NOMO-1 treated with dmso at 0.1 percent for 144 hours (cell line): ENCODE measurements around the gene SLC51A.
"Not testable (repeated sequence)": the region's sequence is repeated elsewhere in the genome, so short reads cannot be mapped to it uniquely, and the experiment has no call there.

Experiments
- DNase-seq: peaks from one replicate; lab custom pipeline; 2025; ENCODE audit not compliant: unreplicated experiment; lab: John Stamatoyannopoulos, UW

SLC51A gene

DNA sequence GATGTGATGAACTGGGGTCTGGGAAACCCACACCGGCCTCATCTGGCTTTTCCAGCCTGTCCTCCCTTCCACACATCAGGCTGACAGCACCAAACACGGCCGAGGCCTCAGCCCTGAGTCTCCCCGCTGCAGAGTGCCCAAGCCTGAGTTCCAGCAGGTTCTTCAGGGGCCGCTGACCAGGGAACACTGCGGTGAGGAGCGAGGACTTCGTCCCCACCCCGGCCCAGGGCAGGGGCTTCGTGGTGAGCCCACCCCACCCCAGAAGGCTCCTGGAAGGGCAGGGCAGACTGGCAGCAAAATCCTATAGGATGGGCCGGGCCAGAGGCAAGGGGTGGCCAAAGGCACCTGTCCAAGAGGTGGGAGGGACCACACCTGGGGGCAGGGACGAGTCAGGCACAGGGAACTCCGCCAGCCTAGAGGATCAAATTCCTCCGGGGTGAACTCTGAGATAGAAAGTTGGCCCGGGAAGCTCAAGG lies at the start of gene SLC51A:
Gene SLC51A (plus strand): TSS at position 446 of the 476 bp plus-strand sequence. CDS start 179 bp downstream, outside the sequence.
- no peak for DNase-seq

DNA sequence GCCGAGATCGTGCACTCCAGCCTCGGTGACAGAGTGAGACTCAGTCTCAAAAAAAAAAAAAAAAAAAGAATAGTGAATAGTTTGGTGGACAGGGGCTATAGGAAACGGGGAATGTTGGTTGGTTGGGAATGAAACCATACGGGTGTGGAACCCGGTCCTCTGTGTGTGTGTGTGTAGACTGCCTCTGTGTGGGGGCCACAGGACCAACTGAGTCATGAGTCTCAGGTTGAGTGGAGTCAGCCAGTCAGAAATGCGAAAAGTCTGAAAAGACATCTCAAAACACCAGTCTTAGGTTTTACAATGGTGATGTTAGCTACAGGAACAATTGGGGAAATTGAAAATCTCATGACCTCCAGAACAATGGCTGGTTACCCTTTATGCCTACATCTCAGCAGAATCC lies 49.6 kb upstream of the SLC51A start:
- DNase-seq = no peak

DNA sequence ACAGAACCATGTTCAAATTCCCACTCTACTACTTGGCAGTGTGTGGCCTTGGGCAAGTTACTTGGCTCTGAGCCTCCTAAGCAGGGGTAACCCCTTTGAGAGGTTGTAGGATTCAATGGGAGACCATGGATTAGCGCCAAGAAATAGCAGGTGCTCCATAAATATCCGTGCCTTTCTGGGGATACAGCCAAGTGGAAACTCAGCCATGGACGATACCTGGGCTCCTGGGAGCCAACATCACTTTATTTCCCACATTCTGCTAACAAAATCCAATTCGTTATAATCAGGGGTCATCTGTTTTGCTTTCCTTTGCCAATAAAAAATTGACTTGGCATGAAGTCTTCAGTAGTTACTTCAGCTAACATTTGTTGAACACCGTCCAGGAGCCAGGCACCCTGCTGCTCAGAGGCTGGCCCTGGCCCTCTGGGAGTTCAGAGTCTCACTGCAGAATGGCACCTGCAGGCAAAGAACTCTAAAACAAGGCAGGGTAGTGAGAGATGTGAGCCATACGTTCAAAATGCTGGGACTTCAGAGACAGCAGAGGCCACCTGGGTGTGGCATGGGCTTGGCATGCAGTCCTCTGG lies 47.4 kb upstream of the SLC51A start:
- DNase-seq = no peak

DNA sequence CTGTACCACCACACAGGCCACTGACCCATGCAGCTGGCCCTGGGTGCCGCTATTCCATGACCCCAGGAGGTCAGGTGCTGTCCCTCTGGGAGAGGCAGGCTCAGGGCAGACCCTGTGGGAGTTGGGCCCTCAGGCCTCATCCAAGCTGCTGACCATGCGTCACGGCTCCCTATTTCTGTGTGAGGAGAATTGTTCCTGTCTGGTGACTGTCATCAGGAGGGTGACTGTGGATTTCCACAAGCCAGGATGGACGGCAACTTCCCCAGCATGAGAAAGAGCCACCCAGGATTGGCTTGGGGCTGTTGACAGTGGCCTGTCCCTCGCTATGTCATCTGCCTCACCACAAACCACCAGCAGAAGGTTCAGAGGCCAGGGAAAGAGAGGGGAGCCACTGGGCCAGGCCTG lies 46.5 kb upstream of the SLC51A start:
- DNase-seq = no peak

DNA sequence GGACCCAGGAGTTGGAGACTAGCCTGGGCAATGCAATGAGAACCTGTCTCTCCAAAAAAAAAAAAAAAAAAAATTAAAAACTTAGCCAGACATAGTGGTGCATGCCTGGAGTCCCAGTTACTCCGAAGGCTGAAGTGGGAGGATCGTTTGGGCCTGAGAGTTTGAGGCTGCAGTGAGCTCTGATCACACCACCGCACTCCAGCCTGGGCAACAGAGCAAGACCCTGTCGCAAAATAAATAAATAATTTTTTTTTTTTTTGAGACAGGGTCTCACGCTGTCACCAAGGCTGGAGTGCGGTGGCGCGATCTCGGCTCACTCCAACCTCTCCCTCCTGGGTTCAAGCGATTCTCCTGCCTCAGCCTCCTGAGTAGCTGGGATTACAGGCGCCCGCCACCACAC lies 46.0 kb upstream of the SLC51A start:
- DNase-seq = not testable (repeated sequence)

DNA sequence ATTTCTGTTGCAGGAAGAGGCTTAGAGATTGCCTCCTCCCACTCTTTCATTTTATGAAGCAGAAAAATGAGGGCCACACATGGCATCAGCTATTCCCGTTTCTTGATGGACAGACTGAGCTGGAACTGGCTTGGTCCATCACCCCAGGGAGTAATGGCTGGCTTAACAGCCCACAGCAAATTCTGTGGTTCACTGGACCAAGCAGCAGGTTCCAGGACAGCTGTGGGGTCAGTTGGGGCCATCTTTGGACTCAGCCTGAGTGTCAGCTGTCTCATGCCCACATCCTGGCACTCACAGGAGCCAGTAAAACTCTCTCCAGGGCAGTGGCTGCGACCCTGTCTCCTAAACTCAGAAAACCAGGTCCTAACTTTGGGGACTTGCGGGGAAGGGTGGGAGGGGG lies 41.7 kb upstream of the SLC51A start:
- no peak for DNase-seq

DNA sequence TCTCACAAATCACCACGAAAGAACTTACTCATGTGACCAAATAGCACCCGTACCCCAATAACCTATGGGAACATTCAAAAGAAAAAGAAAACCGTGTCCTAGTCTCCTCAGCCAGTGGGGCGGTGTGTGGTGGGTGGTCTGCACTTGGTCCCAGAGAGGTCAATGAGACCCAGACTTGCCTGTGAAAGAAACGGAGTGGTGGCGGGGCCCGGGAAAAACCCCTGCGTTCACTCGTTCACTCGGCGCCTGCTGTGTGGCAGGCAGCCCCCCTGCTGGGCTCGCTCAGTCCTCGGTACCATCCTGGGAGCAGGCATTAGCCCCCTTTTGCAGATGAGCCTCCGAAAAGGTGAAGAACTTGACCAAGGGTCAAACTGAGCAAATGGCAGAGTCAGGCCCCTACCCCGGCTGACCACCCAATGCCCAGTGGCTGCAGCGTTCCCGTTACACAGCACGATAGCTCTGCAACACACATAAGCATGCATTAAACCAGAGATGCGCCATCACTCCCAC lies 41.2 kb upstream of the SLC51A start:
- no peak for DNase-seq

DNA sequence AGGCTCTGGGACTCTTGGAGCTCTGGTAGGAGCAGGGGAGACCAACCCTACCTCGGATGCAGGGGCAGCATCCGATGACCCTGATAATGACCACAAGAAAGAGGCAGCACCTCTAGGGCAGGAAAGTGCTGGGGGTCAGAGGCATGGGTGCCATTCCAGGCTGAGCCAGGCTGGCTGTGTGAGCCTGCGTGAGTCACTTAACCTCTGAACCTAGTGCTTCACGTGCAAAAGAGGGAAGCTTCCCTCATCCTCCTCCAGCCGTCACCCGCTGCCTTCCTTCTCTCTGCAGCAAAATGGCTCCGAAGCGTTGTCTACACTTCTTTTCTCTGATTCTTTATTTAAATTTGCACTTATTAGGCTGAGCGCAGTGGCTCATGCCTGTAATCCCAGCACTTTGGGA lies 40.6 kb upstream of the SLC51A start:
- DNase-seq = no peak

DNA sequence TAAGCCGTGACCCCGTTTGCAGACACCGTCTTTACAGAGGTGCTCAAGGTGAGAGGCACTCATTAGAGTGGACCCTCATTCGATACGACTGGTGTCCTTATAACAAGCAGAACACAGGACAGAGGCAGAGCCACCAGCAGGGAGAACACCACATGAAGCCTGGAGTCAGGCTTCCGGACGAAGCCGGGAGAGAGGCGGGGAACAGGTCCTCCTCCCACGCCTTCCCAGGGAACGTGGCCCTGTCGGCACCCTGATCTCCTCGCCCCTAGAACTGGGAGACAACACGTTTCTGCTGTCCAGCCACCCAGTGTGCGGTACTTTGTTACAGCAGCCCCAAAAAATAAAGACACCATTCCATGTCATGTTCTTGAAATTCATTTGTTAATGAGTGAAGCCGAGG lies 38.8 kb upstream of the SLC51A start:
- no peak for DNase-seq

DNA sequence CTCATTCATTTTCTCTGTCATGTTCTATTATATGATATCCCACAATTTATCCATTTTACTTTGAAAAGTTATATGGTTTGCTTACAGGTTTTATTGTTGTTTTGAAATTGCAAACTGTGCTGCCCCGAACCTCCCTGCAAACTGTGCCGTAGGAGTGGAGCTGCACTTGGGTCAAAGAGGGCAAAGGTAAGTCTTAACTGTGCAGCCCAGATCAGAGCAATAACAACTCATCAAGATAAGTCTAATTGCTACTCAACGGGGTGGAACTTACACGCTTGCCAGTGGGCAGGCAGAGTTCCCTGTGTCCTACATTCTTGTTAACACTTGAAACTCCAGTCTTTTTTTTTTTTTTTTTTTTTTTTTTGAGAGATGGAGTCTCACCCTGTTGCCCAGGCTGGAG lies 38.4 kb upstream of the SLC51A start:
- no peak for DNase-seq

DNA sequence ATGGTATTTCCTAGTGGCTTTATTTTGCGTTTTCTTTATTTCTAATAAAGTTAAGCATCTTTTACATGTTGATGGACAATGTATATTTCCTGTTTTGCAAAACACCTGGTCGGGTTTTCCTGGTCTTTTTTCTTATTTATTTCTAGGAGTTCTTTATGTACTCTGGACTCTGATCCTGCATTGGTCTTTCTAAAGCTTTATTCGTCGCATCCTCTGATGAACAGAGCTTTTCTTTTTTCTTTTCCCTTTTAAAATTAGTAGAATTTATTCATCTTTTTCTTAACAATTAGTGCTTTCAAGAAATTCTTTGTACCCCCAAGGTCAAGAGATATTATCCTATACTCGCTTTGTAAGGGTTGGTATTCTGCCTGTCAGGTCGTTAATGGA lies 37.3 kb upstream of the SLC51A start:
- DNase-seq = no peak

DNA sequence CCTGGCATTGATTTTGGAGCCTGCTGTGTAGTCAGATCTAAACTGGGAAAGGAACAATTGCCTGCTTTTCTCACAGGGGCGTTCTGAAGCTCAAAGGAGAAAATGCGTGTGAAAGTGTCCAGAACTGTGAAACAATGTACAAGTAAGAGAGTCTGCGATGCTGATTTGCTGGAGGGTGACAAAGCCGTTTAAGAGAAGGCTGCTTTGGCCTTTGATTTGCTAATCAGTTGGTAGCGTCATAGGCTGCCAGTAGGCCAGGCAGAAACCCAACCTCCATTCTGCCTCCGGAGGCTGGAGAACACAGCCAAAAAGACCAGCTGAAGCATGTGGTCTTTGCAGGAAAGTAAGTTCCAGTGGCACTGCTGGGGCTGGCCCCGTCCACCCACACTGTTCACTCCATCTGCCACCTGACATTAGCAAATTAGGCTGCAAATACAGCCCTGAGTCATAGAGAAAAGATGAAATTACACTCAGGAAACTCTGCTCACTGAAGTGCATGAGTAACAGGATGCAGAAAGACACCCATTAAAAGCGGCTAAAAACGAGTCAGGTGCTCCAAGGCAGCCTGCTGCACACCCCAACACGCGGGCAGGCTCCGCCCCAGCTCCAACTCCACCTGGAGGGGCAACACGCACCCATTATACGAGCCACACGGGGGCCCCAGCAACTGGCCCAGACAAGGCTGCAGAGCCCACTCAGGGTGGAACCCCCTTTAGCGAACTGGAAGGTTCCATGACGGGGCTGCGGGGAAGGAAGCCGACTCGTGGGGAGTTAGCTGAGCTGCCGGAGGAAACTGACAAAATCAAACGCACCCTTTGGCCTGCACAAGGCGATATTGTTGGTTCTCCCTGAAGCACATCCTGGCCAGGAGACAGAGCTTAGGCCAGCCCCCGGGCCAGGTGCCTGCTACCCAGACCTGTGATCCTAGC lies 36.7 kb upstream of the SLC51A start:
- peak; percentile 81 for DNase-seq

DNA sequence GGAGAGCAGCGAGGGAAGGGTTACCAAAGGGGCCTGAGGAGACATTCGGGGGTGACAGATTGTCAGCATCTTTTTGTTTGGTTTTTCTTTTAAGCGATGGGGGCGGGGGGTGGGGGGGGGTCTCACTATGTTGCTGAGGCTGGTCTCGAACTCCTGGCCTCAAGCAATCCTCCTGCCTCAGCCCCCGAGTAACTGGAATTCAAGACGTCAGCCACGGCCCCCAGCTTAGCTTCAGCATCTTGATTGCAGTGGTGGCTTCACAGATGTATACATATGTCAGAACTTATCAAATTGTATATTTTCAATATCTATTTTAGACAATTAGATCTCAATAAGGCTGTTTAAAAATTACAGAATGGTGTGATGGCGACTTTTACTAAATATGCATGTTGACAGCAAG lies 36.0 kb upstream of the SLC51A start:
- DNase-seq = no peak

DNA sequence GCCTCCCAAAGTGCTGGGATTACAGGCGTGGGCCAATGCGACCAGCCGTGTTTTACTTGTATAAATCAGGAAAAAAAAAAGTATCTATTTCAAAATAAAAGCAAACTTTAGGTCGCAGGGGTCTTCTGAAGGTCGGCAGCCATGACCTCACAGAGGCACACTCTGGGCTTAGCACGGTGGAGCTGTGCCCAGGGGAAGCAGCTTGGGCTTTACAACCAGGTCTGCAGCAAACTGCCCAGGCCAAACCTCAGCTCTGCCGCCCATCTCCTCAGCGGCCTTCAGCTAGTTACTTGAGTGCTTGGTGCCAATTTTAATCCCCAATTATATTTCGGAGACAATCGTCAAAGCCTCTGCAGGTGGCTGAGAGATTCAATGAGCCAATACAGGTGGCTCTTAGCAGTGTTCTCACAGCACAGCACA lies 35.2 kb upstream of the SLC51A start:
- no peak for DNase-seq

DNA sequence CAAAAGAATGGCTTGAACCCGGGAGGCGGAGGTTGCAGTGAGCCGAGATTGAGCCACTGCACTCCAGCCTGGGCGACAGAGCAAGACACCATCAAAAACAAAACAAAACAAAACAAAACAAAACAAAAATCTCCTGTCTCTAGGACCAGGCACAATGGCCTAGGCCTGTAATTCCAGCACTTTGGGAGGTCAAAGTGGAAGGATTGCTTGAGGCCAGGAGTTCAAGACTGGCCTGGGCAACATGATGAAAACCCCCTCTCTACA lies 32.2 kb upstream of the SLC51A start:
- not testable (repeated sequence) for DNase-seq

DNA sequence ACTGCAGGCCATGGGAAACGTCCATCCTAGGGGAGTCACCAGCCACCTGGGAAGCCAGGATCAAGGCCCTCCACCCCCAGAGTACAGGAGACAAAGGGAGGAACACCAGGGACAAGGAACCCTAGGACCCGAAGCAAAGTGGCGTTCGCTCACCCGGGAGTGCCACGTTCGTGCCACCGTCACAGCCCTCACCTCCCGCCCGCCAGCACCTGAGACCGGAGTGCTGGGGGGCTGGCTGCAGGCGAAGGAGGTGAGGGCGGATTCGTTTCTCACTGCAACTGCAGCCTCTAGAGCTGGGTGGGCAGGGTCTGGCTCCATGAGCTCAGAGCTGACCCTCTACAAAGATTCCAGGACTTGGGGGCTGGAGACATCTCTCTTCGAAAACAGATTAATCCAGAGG lies 31.5 kb upstream of the SLC51A start:
- no peak for DNase-seq

DNA sequence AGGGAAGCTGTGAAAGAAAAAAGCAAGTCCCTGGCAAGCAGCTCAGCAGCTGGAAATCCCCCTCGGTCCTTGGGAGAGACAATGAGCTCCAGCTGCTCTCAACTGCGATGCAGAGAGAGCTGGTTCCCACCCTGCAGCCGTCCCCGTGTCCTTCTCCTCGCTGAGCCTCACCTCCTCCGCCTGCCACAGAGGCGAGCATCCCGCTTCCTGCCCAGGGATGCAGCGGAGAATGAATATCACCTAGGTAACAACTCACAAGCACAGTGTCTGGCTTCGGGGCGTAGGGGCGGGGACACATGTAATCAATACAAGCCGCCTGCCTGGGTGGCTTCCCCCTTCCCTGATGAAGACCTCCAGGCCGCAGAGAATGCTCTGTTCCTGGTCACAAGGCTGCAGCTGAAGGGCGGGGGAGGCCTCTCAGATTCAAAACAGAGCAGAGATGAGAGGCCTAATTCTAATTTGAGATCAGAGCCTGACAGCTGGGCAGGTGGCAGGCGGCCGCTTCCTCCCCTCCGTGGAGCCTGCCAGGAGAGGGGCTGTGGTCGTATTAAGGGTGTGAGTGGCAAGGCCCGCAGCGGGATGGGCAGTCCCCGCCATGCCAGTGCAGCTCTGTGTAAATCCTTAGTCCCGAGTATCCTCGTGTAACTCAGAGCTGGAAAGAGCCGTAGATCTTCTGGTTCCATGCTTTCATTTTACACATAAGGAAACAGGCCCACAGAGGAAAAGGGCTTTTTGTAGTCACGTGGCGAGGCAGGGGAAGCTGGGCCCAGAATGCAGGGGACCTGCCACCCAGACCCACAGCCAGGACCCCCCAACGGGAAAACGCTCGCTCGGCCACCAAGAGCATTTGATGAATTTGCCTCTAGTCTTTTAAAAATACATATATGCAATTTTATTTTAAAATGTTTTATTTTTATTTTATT lies 29.4 kb upstream of the SLC51A start:
- no peak for DNase-seq

DNA sequence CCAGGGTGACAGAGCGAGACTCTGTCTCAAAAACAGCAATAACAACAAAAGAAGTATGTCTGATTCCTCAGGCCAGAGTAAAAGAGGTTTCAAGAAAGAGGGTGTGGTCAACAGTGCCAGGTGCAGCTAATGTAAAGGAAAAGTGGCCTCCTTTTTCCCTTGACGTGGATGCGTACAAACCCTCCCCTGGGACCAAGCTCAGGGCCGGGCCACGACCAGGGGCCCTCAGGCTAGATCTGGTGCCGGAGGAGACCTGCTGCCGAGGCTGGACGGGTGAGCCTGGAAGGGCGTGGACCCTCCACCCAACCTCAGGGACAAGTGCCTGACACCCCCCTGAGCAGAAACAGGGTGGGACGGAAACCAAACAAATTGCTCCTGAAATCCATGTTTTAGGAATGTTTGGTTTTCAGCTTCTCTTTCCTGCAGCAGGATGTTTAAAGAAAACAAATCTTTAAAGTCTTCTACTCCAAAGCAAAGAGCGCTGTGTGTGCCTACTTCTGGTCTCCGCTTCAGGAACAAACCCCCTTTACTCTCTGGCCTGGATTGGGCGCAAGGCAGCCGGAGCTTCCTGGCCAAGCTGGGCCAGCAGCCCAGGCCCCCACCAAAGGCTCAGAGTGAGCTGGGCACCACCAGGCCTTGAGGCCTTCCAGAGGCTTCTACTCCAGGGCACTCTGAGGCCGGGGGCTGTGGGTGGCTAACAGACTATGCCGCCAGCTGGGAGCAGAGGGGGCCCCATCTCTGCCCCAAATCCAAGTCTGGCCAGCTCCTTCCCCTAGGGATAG lies 26.6 kb upstream of the SLC51A start:
- DNase-seq = no peak

DNA sequence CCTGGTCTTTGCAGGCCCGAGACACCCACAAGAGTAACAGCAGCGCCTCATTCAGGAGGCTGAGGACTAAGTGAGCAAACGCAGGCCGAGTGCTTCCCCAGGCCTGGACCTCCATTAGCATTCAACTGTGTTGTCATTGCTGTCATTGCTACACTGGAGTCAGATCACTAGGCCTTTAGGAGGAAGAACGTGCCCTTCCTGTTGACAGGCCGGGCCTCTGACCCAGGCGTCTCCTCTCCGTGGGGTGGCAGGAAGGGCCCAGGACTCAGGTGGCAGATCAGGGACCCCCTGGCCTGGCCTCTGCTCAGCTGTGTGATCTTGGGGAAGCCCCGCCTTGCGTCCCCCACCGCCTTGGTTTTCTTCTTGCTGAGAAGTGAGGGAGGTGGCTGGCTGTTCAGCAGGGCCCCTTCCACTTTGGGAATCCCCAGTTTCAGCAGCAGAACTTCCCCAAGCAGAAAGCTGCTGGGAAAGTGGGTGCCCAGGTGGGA lies 24.3 kb upstream of the SLC51A start:
- peak; percentile 87 for DNase-seq

DNA sequence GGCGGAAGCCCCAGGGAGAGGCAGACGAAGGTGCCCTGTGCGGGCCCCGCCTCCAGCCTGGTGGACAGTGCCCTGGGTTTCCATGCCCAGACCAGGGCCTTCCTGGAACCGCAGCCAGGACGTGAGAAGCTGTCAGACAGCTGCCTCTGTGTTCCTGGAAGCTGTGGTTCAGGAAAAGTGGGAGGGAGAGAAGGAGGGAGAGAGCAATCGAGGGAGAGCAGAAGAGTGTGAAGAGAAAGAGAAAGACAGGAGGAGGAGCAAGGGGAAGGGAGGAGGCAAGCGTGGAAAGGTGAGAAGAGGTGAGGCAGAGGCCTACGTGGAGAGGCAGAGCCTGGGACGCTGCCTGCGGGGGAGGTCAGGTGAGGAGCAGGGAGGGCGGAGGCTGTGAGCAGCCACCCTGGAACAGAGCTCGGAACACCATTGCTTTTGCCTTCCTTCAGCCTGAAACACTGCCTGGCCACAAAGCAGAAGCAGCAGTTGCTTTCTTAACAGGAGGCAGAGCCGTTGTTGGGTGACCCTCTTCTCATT lies 23.7 kb upstream of the SLC51A start:
- peak; percentile 8 for DNase-seq
